ENCODE data around the gene CDK14.
"Not testable (repeated sequence)": the region's sequence is repeated elsewhere in the genome, so short reads cannot be mapped to it uniquely, and the experiment has no call there.

GRCh38 chr7:90769566-90769965, 173.4 kb downstream of the CDK14 start:
- TF ChIP-seq ZNF384 (IDR thresholded peaks at IDR 0.05; ENCODE audit: borderline replicate concordance, low read depth, low read length); RB1 (IDR thresholded peaks at IDR 0.05; ENCODE audit: borderline replicate concordance); RFX5 (IDR thresholded peaks at IDR 0.05; ENCODE audit: low read depth, low read length); EZH2 (IDR thresholded peaks at IDR 0.05; ENCODE audit: borderline replicate concordance, control insufficient read depth, low read depth, low read length); SIN3A (IDR thresholded peaks at IDR 0.05; ENCODE audit: low read depth, low read length): not testable (repeated sequence)
- TF ChIP-seq, protein P1, sequence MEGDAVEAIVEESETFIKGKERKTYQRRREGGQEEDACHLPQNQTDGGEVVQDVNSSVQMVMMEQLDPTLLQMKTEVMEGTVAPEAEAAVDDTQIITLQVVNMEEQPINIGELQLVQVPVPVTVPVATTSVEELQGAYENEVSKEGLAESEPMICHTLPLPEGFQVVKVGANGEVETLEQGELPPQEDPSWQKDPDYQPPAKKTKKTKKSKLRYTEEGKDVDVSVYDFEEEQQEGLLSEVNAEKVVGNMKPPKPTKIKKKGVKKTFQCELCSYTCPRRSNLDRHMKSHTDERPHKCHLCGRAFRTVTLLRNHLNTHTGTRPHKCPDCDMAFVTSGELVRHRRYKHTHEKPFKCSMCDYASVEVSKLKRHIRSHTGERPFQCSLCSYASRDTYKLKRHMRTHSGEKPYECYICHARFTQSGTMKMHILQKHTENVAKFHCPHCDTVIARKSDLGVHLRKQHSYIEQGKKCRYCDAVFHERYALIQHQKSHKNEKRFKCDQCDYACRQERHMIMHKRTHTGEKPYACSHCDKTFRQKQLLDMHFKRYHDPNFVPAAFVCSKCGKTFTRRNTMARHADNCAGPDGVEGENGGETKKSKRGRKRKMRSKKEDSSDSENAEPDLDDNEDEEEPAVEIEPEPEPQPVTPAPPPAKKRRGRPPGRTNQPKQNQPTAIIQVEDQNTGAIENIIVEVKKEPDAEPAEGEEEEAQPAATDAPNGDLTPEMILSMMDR (IDR thresholded peaks at IDR 0.05 in 2 of 3, conservative IDR thresholded peaks at IDR 0.05 in 1 of 3; ENCODE audit: control insufficient read depth in 2 of 3, extremely low read depth in 1 of 3, insufficient read depth in 1 of 3, low read depth in 3 of 3, low read length in 3 of 3), result not testable (repeated sequence)

Measured in GM12878 (cell line).